Measurements from ENCODE around the gene OTOP2.

OTOP2 gene, protein sequence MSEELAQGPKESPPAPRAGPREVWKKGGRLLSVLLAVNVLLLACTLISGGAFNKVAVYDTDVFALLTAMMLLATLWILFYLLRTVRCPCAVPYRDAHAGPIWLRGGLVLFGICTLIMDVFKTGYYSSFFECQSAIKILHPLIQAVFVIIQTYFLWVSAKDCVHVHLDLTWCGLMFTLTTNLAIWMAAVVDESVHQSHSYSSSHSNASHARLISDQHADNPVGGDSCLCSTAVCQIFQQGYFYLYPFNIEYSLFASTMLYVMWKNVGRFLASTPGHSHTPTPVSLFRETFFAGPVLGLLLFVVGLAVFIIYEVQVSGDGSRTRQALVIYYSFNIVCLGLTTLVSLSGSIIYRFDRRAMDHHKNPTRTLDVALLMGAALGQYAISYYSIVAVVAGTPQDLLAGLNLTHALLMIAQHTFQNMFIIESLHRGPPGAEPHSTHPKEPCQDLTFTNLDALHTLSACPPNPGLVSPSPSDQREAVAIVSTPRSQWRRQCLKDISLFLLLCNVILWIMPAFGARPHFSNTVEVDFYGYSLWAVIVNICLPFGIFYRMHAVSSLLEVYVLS

GRCh38 chr17:74924250-74924948, at the start of gene OTOP2:
Gene OTOP2 (plus strand): TSS chr17:74924273. CDS start chr17:74924633, 360 bp downstream.
- in situ Hi-C loops (cut with MboI; ENCODE audit: low sequenced_read_pairs), result loop anchor here (10.0 kb wide), 1 partner anchor 490 kb away; no protein-coding TSS in a partner anchor
- no peak for DNase-seq (ENCODE audit: low spot score in 2 of 2)
- Histone ChIP-seq H3K4me3 (peak within 1 kb of the TSS; percentile 37), H3K27me3 (ENCODE audit: low read depth) (peaks cover 43% of the 10 kb centered on the region), H3K4me1 (no peaks in the 10 kb centered on the region; the same call in 1 of the 2 replicates), H3K9me3 (no peaks in the 10 kb centered on the region), H3K36me3 (replicated peaks) (no peaks in the 10 kb centered on the region)

DNA sequence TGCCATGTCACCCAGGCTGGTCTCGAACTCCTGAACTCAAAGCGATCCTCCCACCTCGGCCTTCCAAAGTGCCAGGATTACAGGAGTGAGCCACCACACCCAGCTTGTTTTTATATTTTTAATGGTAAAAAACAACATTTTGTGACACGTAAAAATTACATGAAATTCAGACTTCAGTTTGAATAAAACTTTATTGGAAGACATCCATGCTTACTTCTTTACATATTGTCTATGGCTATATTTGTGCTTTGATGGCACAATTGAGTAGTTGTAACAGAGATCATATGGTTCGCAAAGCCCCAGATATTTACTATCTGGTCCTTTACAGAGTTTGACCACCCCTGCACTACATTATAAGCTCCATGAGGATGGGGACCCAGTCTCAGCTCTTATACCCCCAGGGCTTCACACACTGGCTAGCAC, 49.4 kb upstream of the OTOP2 start:
- Histone ChIP-seq H3K27me3 (ENCODE audit: low read depth) (no peaks in the 10 kb centered on the region), H3K4me1 (peaks cover 10% of the 10 kb centered on the region), H3K4me3 (no peak overlapping the region), H3K9me3 (no peaks in the 10 kb centered on the region), H3K36me3 (replicated peaks) (no peaks in the 10 kb centered on the region)
- in situ Hi-C loops (cut with MboI; ENCODE audit: low sequenced_read_pairs), result no loop called here
- DNase-seq (ENCODE audit: low spot score in 2 of 2), result no peak

DNA sequence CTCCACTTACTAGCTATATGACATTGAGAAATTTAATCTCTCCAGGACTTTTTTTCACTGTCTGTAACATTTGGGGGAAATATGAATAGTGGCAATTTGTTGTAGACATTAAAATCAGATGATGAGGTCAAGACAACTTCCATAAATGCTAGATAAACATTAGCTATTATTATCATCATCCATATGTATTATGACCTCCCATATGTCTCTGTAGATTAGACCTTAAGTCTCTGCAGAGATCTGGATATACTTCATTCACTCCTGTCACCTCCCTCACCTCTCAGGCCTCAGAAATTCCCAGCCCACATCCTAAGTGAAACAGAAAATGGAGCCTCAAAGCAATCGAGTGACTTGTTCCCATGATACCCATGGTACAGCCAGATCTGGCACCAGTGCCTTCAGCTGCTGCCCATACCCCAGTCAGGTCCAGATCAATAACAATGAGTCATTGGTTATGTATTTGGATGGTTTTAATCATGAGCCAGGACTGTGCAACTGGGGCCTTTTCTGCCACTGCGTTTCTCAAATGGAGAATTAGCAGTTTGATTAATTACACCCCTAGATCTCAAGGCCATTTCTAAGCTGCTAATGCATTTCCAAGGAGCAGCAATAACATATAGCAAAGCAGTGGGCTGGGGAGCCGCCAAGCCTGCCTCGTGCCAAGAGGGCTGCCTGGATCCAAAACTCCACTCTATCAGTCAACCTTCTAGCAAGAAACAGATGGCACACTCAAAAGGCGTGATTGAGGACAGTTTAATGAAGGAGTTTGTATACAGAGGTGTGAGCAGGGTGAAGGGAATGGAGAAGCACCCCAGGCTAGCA, 48.7 kb upstream of the OTOP2 start:
- Histone ChIP-seq H3K4me1 (peaks cover 10% of the 10 kb centered on the region), H3K36me3 (replicated peaks) (no peaks in the 10 kb centered on the region), H3K4me3 (no peak overlapping the region), H3K27me3 (ENCODE audit: low read depth) (no peaks in the 10 kb centered on the region), H3K9me3 (no peaks in the 10 kb centered on the region)
- DNase-seq (ENCODE audit: low spot score in 2 of 2), result no peak
- in situ Hi-C loops (cut with MboI; ENCODE audit: low sequenced_read_pairs), result no loop called here

DNA sequence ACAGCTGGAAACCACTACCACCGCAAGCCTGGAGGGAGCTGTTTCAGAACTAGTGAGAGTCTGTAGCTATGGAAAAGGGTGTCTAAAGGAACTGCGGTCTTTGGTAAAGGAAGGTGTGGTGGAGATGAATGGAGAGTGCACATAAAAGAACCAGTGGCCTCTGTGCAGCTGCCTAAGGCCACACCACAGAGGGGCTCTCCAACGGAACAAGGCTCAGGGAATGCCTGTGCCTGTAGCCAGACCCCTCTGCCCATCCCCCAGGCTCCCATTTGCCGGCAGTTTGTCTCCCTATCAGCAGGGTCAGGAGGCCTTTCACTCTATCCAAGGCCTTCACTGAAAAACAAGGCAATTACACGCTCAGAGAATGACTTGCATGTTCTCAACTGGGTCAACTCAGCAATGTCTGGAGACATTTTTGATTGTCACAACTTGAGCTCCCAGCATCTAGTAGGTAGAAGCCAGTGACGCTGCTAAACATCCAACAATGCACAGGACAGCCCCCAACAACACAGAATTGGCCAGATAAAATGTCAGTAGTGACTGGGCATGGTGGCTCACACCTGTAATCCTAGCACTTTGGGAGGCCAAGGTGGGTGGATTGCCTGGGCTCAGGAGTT, 48.0 kb upstream of the OTOP2 start:
- no peaks in the 10 kb centered on the region for H3K9me3 ChIP-seq
- in situ Hi-C loops (cut with MboI; ENCODE audit: low sequenced_read_pairs), result no loop called here
- DNase-seq (ENCODE audit: low spot score in 2 of 2), result no peak
- H3K36me3 ChIP-seq (replicated peaks), result no peaks in the 10 kb centered on the region
- no peaks in the 10 kb centered on the region for H3K27me3 ChIP-seq (ENCODE audit: low read depth)
- H3K4me3 ChIP-seq, result no peak overlapping the region
- peaks cover 10% of the 10 kb centered on the region for H3K4me1 ChIP-seq

DNA sequence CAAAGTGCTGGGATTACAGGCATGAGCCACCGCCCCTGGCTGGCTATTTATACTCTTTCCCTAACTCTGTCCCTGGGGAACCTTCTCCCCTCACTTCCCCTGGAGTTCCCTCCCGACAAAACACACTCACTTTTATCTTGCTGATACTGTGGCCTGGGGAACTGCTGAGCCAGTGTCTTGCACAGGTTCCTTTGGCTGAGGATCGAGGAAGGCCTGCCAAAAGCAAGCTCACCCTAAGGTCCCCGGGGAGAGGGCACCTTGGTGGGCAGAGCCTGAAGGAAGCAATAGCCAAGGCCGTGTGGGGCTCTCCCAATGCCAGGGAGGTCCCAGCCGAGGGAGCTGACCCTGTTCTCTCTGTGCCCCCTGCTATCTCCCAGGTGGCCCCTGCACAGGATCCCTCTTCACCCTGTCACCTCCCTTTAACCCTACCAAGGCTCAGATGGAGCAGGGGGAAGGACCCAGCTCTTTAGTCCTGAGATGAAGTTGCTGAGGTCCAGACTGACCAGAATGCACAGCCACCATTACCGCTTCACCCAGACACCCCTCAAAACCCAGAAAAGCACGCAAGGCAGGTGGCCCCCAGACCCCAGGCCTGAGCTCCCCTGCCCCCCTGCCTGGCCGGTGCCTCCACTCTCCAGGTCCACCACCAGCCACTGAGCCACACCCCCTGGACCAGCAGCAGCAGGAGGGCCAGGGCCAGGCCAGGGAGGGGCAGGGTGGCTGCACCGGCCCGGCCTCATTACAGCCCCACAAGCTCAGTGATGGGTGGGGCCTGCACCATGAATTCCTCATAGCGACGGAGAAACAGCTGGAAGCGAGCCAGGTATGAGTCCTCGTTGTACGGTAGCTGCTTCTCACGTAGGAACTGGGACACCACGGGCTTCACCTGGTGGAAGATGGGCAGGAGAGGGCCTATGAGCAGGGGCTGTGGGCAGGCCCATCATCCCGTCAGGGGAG, 46.2 kb upstream of the OTOP2 start:
- in situ Hi-C loops (cut with MboI; ENCODE audit: low sequenced_read_pairs), result no loop called here

GRCh38 chr17:74878658-74879057, 45.4 kb upstream of the OTOP2 start:
- in situ Hi-C loops (cut with MboI; ENCODE audit: low sequenced_read_pairs), result no loop called here
- Histone ChIP-seq H3K27me3 (ENCODE audit: low read depth) (no peaks in the 10 kb centered on the region), H3K9me3 (no peaks in the 10 kb centered on the region), H3K4me1 (peaks cover 2% of the 10 kb centered on the region), H3K36me3 (replicated peaks) (no peaks in the 10 kb centered on the region), H3K4me3 (no peak overlapping the region)
- DNase-seq (ENCODE audit: low spot score in 2 of 2), result no peak

More for the DNA sequence above, 46.2 kb upstream of the OTOP2 start:
- Histone ChIP-seq H3K4me3 (no peak overlapping the region), H3K4me1 (peaks cover 2% of the 10 kb centered on the region), H3K9me3 (no peaks in the 10 kb centered on the region), H3K36me3 (replicated peaks) (no peaks in the 10 kb centered on the region), H3K27me3 (ENCODE audit: low read depth) (no peaks in the 10 kb centered on the region)
- DNase-seq (ENCODE audit: low spot score in 2 of 2), result peak in 1 of 2 experiments; percentile 48

DNA sequence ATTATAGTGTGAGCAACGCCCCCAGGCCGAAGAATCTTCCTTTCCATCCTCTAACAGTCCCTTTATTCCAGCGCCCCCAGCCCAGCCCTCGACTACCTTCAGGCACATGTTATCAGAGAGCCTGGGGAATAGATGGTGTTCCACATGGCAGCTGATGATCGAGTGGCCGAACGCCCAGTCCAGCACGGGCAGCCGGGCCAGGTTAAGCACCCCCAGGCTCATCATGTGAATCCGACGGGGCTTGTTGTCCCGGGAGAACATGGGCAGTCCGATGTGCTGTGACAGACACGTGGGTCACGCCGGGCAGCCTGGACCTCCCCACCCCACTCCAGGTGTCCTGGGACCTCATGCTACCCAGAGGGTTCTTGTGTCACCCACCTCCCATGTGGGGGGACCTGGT, 44.8 kb upstream of the OTOP2 start:
- no peak overlapping the region for H3K4me3 ChIP-seq
- no peaks in the 10 kb centered on the region for H3K36me3 ChIP-seq (replicated peaks)
- DNase-seq (ENCODE audit: low spot score in 2 of 2), result no peak
- no peaks in the 10 kb centered on the region for H3K9me3 ChIP-seq
- in situ Hi-C loops (cut with MboI; ENCODE audit: low sequenced_read_pairs), result no loop called here
- no peaks in the 10 kb centered on the region; the same call in none of the 2 replicates for H3K4me1 ChIP-seq
- H3K27me3 ChIP-seq (ENCODE audit: low read depth), result no peaks in the 10 kb centered on the region

DNA sequence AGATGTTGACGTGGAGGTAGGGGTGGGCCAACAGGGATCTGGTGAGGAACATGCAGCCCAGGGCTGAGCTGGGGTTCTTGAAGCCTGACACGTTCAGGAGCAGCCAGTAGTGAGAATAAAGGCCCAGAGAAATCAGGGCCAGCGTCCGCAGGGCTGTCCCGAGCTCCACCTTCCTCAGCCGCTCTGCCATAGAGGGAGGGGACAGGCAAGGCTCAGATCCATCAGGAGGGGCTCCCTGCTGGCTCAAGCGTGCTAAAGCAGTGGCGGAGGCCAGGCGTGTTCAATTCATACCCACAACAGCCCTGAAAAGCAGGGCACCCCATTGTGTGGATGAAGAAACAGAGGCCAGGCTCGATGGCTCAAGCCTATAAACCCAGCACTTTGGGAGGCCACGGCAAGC, 43.0 kb upstream of the OTOP2 start:
- in situ Hi-C loops (cut with MboI; ENCODE audit: low sequenced_read_pairs), result no loop called here
- no peak for DNase-seq (ENCODE audit: low spot score in 2 of 2)
- Histone ChIP-seq H3K4me3 (no peak overlapping the region), H3K27me3 (ENCODE audit: low read depth) (no peaks in the 10 kb centered on the region), H3K9me3 (no peaks in the 10 kb centered on the region), H3K4me1 (no peaks in the 10 kb centered on the region; the same call in 1 of the 2 replicates), H3K36me3 (replicated peaks) (no peaks in the 10 kb centered on the region)

- no peak for DNase-seq (ENCODE audit: low spot score in 2 of 2)
- Histone ChIP-seq H3K9me3 (no peaks in the 10 kb centered on the region), H3K36me3 (replicated peaks) (no peaks in the 10 kb centered on the region), H3K27me3 (ENCODE audit: low read depth) (no peaks in the 10 kb centered on the region), H3K4me1 (no peaks in the 10 kb centered on the region; the same call in 1 of the 2 replicates), H3K4me3 (no peak overlapping the region)
- in situ Hi-C loops (cut with MboI; ENCODE audit: low sequenced_read_pairs), result no loop called here
Observed at GRCh38 chr17:74882517-74883240, 41.4 kb upstream of the OTOP2 start.

GRCh38 chr17:74883241-74883745, 40.8 kb upstream of the OTOP2 start:
- Histone ChIP-seq H3K27me3 (ENCODE audit: low read depth) (no peaks in the 10 kb centered on the region), H3K4me1 (no peaks in the 10 kb centered on the region; the same call in 1 of the 2 replicates), H3K4me3 (no peak overlapping the region), H3K36me3 (replicated peaks) (no peaks in the 10 kb centered on the region), H3K9me3 (no peaks in the 10 kb centered on the region)
- in situ Hi-C loops (cut with MboI; ENCODE audit: low sequenced_read_pairs), result no loop called here
- DNase-seq (ENCODE audit: low spot score in 2 of 2), result no peak

- in situ Hi-C loops (cut with MboI; ENCODE audit: low sequenced_read_pairs), result no loop called here
- Histone ChIP-seq H3K9me3 (no peaks in the 10 kb centered on the region), H3K4me1 (no peaks in the 10 kb centered on the region), H3K4me3 (no peak overlapping the region), H3K27me3 (ENCODE audit: low read depth) (peaks cover 8% of the 10 kb centered on the region), H3K36me3 (replicated peaks) (no peaks in the 10 kb centered on the region)
- no peak for DNase-seq (ENCODE audit: low spot score in 2 of 2)
Observed at GRCh38 chr17:74888469-74888868, 35.6 kb upstream of the OTOP2 start.
